B cell (primary cell): ENCODE measurements around the gene ATF3. TPM values are rescaled to one million over a fixed set of nuclear protein-coding genes. Genes with fewer than 3 reads are reported as not detected.

Source experiments
- ATAC-seq: fragments of 200-7000 bp; cut with Tn5 transposase; one replicate; pipeline ENCODE4 v1.10.0; 2021; ENCODE audit warnings: low read depth, mild to moderate bottlenecking, moderate number of reproducible peaks, moderate library complexity
- CTCF ChIA-PET: fragments of 350-600 bp; sonication (Branson Sonifier 250); formaldehyde crosslinking; loops from one replicate; lab custom pipeline; 2021; ENCODE audit warnings: antibody characterized with exemption, inconsistent platforms; lab: Charles Lee
- POLR2A ChIA-PET: fragments of 350-600 bp; sonication (Branson Sonifier 250); formaldehyde crosslinking; loops from one replicate; lab custom pipeline; 2021; ENCODE audit warnings: antibody characterized with exemption; lab: Charles Lee
- DNase-seq: peaks from one replicate; pipeline ENCODE4 v3.0.0; 2013
- H2AFZ ChIP-seq: 2 replicates; pipeline ENCODE4 v1.6.1; 2012; ENCODE audit warnings: mild to moderate bottlenecking, low read depth, low read length; ENCODE audit not compliant: insufficient read depth, poor library complexity, severe bottlenecking
- H3K27ac ChIP-seq, 2 donors: 1 replicate in 1 of 2; 2 replicates in 1 of 2; pipeline ENCODE4 v1.5.1; 2012 to 2013; ENCODE audit warnings: low read length in 2 of 2, mild to moderate bottlenecking in 2 of 2, moderate library complexity in 1 of 2
- H3K27me3 ChIP-seq, 4 experiments: fragments of 200-600 bp in 1 of 4; sonication (generic) in 1 of 4; replicated peaks in 1 of 4; 1 replicate in 2 of 4; 2 replicates in 2 of 4; pipeline versions ENCODE4 v1.6.1 to v1.7.0; 2013 to 2016; ENCODE audit warnings: low read length in 3 of 4, mild to moderate bottlenecking in 2 of 4, mixed read lengths in 1 of 4, moderate library complexity in 1 of 4; ENCODE audit not compliant: insufficient read depth in 4 of 4, control insufficient read depth in 3 of 4; ENCODE audit errors: control extremely low read depth in 1 of 4
- H3K36me3 ChIP-seq, 2 experiments: replicated peaks in 1 of 2; 1 replicate in 1 of 2; 2 replicates in 1 of 2; pipeline versions ENCODE4 v1.6.1 to v1.7.1; 2013; ENCODE audit warnings: low read length in 1 of 2; ENCODE audit not compliant: insufficient read depth in 2 of 2, control insufficient read depth in 1 of 2; ENCODE audit errors: control extremely low read depth in 1 of 2, extremely low read depth in 1 of 2
- H3K4me1 ChIP-seq, 2 donors: fragments of 200-600 bp in 1 of 2; sonication (generic) in 1 of 2; 1 replicate in 1 of 2; 2 replicates in 1 of 2; pipeline versions ENCODE4 v1.5.1 to v1.6.1; 2013 to 2017; ENCODE audit warnings: low read length in 2 of 2; ENCODE audit not compliant: control insufficient read depth in 2 of 2, insufficient read depth in 2 of 2
- H3K4me2 ChIP-seq: replicated peaks from 2 replicates; pipeline ENCODE3; 2012; ENCODE audit warnings: mild to moderate bottlenecking, low read depth, low read length; ENCODE audit not compliant: poor library complexity, severe bottlenecking
- H3K4me3 ChIP-seq, 5 experiments: fragments of 200-600 bp in 1 of 5; sonication (generic) in 1 of 5; 1 replicate in 3 of 5; 2 replicates in 2 of 5; pipeline versions ENCODE4 v1.5.1 to v1.7.0; 2011 to 2016; ENCODE audit warnings: low read length in 4 of 5, mild to moderate bottlenecking in 4 of 5, low read depth in 2 of 5, control low read depth in 1 of 5, moderate library complexity in 1 of 5; ENCODE audit not compliant: insufficient read depth in 1 of 5; ENCODE audit errors: control extremely low read depth in 1 of 5, extremely low read depth in 1 of 5
- H3K79me2 ChIP-seq: fragments of 200-600 bp; sonication (generic); one replicate; pipeline ENCODE4 v1.6.0; 2016; ENCODE audit warnings: low read length; ENCODE audit not compliant: control insufficient read depth, insufficient read depth
- H3K9ac ChIP-seq: fragments of 200-600 bp; sonication (generic); 2 replicates; pipeline ENCODE4 v1.6.1; 2017; ENCODE audit warnings: mild to moderate bottlenecking, low read length, moderate library complexity
- H3K9me3 ChIP-seq, 3 donors: one replicate each; pipeline versions ENCODE4 v1.6.1 to v1.7.1; 2013; ENCODE audit warnings: low read length in 2 of 3; ENCODE audit not compliant: control insufficient read depth in 2 of 3, insufficient read depth in 1 of 3; ENCODE audit errors: control extremely low read depth in 1 of 3
- H4K20me1 ChIP-seq: 2 replicates; pipeline ENCODE4 v1.6.0; 2012; ENCODE audit warnings: mild to moderate bottlenecking, low read length; ENCODE audit not compliant: insufficient read depth, control insufficient read depth, poor library complexity, severe bottlenecking
- H3K27ac Mint-ChIP-seq: one replicate; pipeline ENCODE4 v1.8.0; 2021; ENCODE audit warnings: mixed read lengths
- H3K27me3 Mint-ChIP-seq: one replicate; pipeline ENCODE4 v1.8.0; 2021; ENCODE audit warnings: mixed read lengths
- H3K4me1 Mint-ChIP-seq: one replicate; pipeline ENCODE4 v1.8.0; 2021; ENCODE audit warnings: mixed read lengths
- H3K4me3 Mint-ChIP-seq: one replicate; pipeline ENCODE4 v1.8.0; 2021; ENCODE audit warnings: mixed read lengths
- H3K9me3 Mint-ChIP-seq: one replicate; pipeline ENCODE4 v1.8.0; 2022; ENCODE audit warnings: mixed read lengths; ENCODE audit not compliant: insufficient read depth
- CTCF ChIP-seq: fragments of 200-600 bp; IDR thresholded peaks from one replicate; pipeline ENCODE4 v1.8.0; 2022; ENCODE audit warnings: antibody characterized with exemption, mild to moderate bottlenecking
- EZH2 ChIP-seq: IDR thresholded peaks from 2 replicates; pipeline ENCODE4 v1.6.1; 2012; ENCODE audit warnings: borderline replicate concordance, low read depth, mild to moderate bottlenecking, moderate library complexity, low read length; ENCODE audit not compliant: insufficient read depth, poor library complexity, severe bottlenecking
- WGBS: methylation state at CpG from one replicate; pipeline ENCODE4 v1.1.5; 2013; ENCODE audit warnings: missing lambda C conversion rate; ENCODE audit not compliant: insufficient coverage; 5-methylcytosine and 5-hydroxymethylcytosine counted together
- intact Hi-C: fragments of 100-400 bp; cut with micrococcal nuclease; formaldehyde crosslinking; loops from one replicate; pipeline ENCODE4 v1.10.0; 2022
- polyA plus RNA-seq: library from polyadenylated mRNA; depleted of rRNA; stranded (reverse); fragments of >200 nt; gene quantifications from 2 replicates; pipeline ENCODE4 v1.2.3, GENCODE V29; 2012
- total RNA-seq, 2 donors: library from RNA; stranded (reverse); fragments of 120-200 nt in 1 of 2; gene quantifications; 1 replicate in 1 of 2; 2 replicates in 1 of 2; pipeline versions ENCODE4 v1.2.3 to v1.2.4, GENCODE V29; 2013 to 2022

ATF3 gene
- total and polyA plus RNA-seq, 2 donors (not counting 1 experiment from before 2014, with no cell fraction given) = 4.5 to 42.3 TPM

DNA sequence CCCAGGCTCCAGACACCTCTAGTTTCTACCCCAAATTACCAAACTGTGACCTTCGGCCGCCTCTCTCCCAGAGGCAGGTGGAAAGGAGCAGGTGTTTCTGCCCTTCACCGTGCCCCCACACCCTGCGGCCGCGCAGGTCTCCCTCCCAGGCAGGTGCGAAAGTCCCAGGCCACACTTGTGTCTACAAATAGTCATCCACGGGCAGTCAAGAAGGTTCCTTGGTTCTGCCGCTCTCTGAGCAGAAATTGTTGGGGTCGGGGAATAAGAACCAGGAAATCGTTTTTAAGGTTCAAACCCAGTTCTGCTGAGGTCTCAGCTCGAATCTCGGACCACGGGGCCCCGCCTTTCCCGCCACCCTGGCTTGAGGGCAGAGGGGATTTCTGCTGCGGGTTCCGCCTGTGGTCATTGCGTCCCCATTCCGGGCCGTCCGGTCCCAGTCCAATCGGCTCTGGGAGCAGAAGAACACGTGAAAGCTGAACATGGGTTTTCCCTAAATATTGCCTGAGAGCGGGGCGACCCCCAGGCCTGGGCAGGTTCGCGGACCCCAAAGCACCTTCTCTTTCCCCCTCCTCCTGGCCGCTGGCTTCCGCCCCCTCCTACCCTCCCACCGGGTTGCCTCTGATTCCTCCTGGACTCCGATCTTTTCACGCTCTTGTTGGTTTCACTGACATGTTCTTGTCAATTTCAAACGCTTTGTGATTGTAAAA, 1.2 kb upstream of the ATF3 start:
- ChIA-PET POLR2A (interaction anchor here (1.1 kb wide), 2 partner anchors 46 to 91 kb away, joined by 3 read pairs; no protein-coding TSS in a partner anchor), CTCF (interaction anchor here (1.4 to 4.3 kb wide), 2 partner anchors 130 to 573 kb away, joined by 4 to 15 read pairs; no protein-coding TSS in a partner anchor)
- H3K79me2 ChIP-seq = no peaks in the 10 kb centered on the region
- H3K4me1 Mint-ChIP-seq = peaks cover 28% of the 10 kb centered on the region
- H3K36me3 ChIP-seq = no peaks in the 10 kb centered on the region
- peak overlapping the region; percentile 69 for H2AFZ ChIP-seq
- peaks cover 62% of the 10 kb centered on the region for H3K27me3 Mint-ChIP-seq
- TF ChIP-seq EZH2 (no peak), CTCF (no peak)
- peak overlapping the region; percentile 81 for H3K9ac ChIP-seq
- ATAC-seq (no peak), DNase-seq (peak; percentile 67)
- peak overlapping the region; percentile 97 for H3K4me3 Mint-ChIP-seq
- intact Hi-C loops = loop anchor here (1.0 to 5.0 kb wide), 3 partner anchors 11 to 570 kb away; partner anchors contain the start of genes DTL, INTS7, NSL1 and TATDN3
- peaks cover 0 to 70% (median 41%) of the 10 kb centered on the region in 4 experiments for H3K27me3 ChIP-seq
- peak overlapping the region; percentile 64 for H3K27ac Mint-ChIP-seq
- no peaks in the 10 kb centered on the region for H3K9me3 Mint-ChIP-seq
- peaks cover 0 to 15% (median 0%) of the 10 kb centered on the region in 3 donors for H3K9me3 ChIP-seq
- peaks cover 28 to 32% of the 10 kb centered on the region in 2 donors for H3K4me1 ChIP-seq
- H4K20me1 ChIP-seq = no peaks in the 10 kb centered on the region
- peak overlapping the region; percentile 94 for H3K4me2 ChIP-seq
- peak overlapping the region; percentile 31 to 76 (median 72) for H3K4me3 ChIP-seq
- H3K27ac ChIP-seq = no peak overlapping the region
- under 1% methylated on average over 28 of the region's 34 CpGs for WGBS
